HepG2 (cell line): ENCODE data around the gene TBC1D16. TPM values are rescaled to one million over a fixed set of nuclear protein-coding genes. Genes with fewer than 3 reads are reported as not detected.

Source experiments
- BCL6 ChIP-seq: IDR thresholded peaks from 2 replicates; pipeline ENCODE4 v1.6.1; 2016; ENCODE audit warnings: missing genetic modification reagents, missing compliant biosample characterization
- MBD4 ChIP-seq: IDR thresholded peaks from 2 replicates; pipeline ENCODE4 v1.6.1; 2012; ENCODE audit warnings: low read length, inconsistent platforms, borderline replicate concordance
- NCOA1 ChIP-seq: sonication (generic); formaldehyde crosslinking; IDR thresholded peaks from 2 replicates; pipeline ENCODE4 v1.9.0; 2021; ENCODE audit warnings: missing genetic modification reagents
- PATZ1 ChIP-seq: sonication (generic); formaldehyde crosslinking; IDR thresholded peaks from 2 replicates; pipeline ENCODE4 v1.4.0; 2020; ENCODE audit warnings: missing genetic modification reagents
- PCBP1 ChIP-seq: fragments of 200-400 bp; formaldehyde crosslinking; IDR thresholded peaks from 2 replicates; pipeline ENCODE4 v1.6.1; 2017; ENCODE audit warnings: mild to moderate bottlenecking, low read depth, low read length, borderline replicate concordance
- TRAFD1 ChIP-seq: sonication (generic); formaldehyde crosslinking; IDR thresholded peaks from 2 replicates; pipeline ENCODE4 v1.5.1; 2020; ENCODE audit warnings: missing genetic modification reagents, mild to moderate bottlenecking, borderline replicate concordance
- UBTF ChIP-seq: sonication (generic); formaldehyde crosslinking; IDR thresholded peaks from 2 replicates; pipeline ENCODE4 v1.4.0; 2020; ENCODE audit warnings: mild to moderate bottlenecking, missing genetic modification reagents
- ZC3H13 ChIP-seq: sonication (generic); formaldehyde crosslinking; IDR thresholded peaks from 2 replicates; pipeline ENCODE4 v1.8.1; 2023; ENCODE audit warnings: mild to moderate bottlenecking, missing genetic modification reagents, moderate library complexity
- ZNF225 ChIP-seq: sonication (generic); formaldehyde crosslinking; IDR thresholded peaks from 2 replicates; pipeline ENCODE4 v1.4.0; 2020; ENCODE audit warnings: mild to moderate bottlenecking, missing genetic modification reagents
- ZNF543 ChIP-seq: sonication (generic); formaldehyde crosslinking; IDR thresholded peaks from 2 replicates; pipeline ENCODE4 v1.4.0; 2020; ENCODE audit warnings: mild to moderate bottlenecking, missing genetic modification reagents
- ZNF75D ChIP-seq: sonication (generic); formaldehyde crosslinking; IDR thresholded peaks from 2 replicates; pipeline ENCODE4 v1.8.1; 2023; ENCODE audit warnings: missing genetic modification reagents, mild to moderate bottlenecking, borderline replicate concordance
- ZNF816 ChIP-seq: sonication (generic); formaldehyde crosslinking; IDR thresholded peaks from 2 replicates; pipeline ENCODE4 v1.8.0; 2022; ENCODE audit warnings: missing genetic modification reagents, mild to moderate bottlenecking, borderline replicate concordance
- polyA plus RNA-seq, 8 experiments: library from polyadenylated mRNA; depleted of rRNA in 3 of 8; stranded (reverse) in 7 of 8; unstranded in 1 of 8; fragments of >200 nt; fragmentation: Illumina TruSeq in 4 of 8; extraction: Trizol in 4 of 8; gene quantifications; 2 replicates each; pipeline versions ENCODE4 v1.2.1 to v1.2.3, GENCODE V29; 2011 to 2016; ENCODE audit warnings: low read depth in 4 of 8, missing spikeins in 1 of 8, mixed read lengths in 1 of 8; ENCODE audit not compliant: insufficient read depth in 1 of 8
- total RNA-seq, 5 experiments: library from RNA; depleted of rRNA; stranded (reverse); fragments of >200 nt; fragmentation: Illumina TruSeq; extraction: Trizol; gene quantifications; 2 replicates each; pipeline ENCODE4 v1.2.3, GENCODE V29; 2016; ENCODE audit warnings: low read depth in 1 of 5
- TF ChIP-seq, protein P1 (sequence below): sonication (generic); formaldehyde crosslinking; IDR thresholded peaks from 2 replicates; pipeline ENCODE4 v1.4.0; 2020; ENCODE audit warnings: missing genetic modification reagents, mild to moderate bottlenecking, borderline replicate concordance
- TF ChIP-seq, protein P2 (sequence below): sonication (generic); formaldehyde crosslinking; IDR thresholded peaks from 2 replicates; pipeline ENCODE4 v1.9.0; 2021; ENCODE audit warnings: missing genetic modification reagents, borderline replicate concordance
- TF ChIP-seq, protein P3 (sequence below): sonication (generic); formaldehyde crosslinking; IDR thresholded peaks from 2 replicates; pipeline ENCODE4 v1.5.0; 2020; ENCODE audit warnings: missing genetic modification reagents

The TBC1D16 gene
- total and polyA plus RNA-seq, 2 of the 13 experiments (the other 11 are each of a cell fraction or from before 2014, with no cell fraction given): 14.9 to 24.9 TPM

DNA sequence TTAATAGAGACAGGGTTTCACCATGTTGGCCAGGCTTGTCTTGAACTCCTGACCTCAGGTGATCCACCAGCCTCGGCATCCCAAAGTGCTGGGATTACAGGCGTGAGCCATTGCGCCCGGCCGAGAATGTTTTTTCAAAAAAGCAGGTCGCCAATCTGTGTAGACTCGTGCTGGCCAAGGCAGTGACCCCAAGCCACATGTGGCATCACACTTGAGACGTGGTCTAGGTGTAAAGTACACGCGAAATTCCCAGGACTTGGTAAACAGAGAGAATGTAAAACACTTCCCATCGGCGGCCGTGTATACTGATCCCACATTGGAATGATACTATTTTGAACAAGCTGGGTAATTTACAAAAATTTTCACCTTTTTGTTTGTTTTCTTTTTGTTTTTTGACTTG lies 41.1 kb downstream of the TBC1D16 start (continued):
- TF ChIP-seq, protein P1, sequence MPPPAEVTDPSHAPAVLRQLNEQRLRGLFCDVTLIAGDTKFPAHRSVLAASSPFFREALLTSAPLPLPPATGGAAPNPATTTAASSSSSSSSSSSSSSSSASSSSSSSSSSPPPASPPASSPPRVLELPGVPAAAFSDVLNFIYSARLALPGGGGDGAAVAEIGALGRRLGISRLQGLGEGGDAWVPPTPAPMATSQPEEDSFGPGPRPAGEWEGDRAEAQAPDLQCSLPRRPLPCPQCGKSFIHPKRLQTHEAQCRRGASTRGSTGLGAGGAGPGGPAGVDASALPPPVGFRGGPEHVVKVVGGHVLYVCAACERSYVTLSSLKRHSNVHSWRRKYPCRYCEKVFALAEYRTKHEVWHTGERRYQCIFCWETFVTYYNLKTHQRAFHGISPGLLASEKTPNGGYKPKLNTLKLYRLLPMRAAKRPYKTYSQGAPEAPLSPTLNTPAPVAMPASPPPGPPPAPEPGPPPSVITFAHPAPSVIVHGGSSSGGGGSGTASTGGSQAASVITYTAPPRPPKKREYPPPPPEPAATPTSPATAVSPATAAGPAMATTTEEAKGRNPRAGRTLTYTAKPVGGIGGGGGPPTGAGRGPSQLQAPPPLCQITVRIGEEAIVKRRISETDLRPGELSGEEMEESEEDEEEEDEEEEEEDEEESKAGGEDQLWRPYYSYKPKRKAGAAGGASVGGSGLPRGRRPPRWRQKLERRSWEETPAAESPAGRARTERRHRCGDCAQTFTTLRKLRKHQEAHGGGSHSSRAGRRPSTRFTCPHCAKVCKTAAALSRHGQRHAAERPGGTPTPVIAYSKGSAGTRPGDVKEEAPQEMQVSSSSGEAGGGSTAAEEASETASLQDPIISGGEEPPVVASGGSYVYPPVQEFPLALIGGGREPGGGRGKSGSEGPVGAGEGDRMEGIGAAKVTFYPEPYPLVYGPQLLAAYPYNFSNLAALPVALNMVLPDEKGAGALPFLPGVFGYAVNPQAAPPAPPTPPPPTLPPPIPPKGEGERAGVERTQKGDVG (CRISPR knock-in tag): 0 out of 2 replicates have a peak, but pooled peaks have one; percentile 42
- TF ChIP-seq, protein P2, sequence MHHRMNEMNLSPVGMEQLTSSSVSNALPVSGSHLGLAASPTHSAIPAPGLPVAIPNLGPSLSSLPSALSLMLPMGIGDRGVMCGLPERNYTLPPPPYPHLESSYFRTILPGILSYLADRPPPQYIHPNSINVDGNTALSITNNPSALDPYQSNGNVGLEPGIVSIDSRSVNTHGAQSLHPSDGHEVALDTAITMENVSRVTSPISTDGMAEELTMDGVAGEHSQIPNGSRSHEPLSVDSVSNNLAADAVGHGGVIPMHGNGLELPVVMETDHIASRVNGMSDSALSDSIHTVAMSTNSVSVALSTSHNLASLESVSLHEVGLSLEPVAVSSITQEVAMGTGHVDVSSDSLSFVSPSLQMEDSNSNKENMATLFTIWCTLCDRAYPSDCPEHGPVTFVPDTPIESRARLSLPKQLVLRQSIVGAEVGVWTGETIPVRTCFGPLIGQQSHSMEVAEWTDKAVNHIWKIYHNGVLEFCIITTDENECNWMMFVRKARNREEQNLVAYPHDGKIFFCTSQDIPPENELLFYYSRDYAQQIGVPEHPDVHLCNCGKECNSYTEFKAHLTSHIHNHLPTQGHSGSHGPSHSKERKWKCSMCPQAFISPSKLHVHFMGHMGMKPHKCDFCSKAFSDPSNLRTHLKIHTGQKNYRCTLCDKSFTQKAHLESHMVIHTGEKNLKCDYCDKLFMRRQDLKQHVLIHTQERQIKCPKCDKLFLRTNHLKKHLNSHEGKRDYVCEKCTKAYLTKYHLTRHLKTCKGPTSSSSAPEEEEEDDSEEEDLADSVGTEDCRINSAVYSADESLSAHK (CRISPR knock-in tag): no peak
- no peak for TF ChIP-seq MBD4
- no peak for TF ChIP-seq NCOA1
- TF ChIP-seq, protein P3, sequence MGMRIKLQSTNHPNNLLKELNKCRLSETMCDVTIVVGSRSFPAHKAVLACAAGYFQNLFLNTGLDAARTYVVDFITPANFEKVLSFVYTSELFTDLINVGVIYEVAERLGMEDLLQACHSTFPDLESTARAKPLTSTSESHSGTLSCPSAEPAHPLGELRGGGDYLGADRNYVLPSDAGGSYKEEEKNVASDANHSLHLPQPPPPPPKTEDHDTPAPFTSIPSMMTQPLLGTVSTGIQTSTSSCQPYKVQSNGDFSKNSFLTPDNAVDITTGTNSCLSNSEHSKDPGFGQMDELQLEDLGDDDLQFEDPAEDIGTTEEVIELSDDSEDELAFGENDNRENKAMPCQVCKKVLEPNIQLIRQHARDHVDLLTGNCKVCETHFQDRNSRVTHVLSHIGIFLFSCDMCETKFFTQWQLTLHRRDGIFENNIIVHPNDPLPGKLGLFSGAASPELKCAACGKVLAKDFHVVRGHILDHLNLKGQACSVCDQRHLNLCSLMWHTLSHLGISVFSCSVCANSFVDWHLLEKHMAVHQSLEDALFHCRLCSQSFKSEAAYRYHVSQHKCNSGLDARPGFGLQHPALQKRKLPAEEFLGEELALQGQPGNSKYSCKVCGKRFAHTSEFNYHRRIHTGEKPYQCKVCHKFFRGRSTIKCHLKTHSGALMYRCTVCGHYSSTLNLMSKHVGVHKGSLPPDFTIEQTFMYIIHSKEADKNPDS (CRISPR knock-in tag): no peak
- no peak for TF ChIP-seq UBTF (CRISPR knock-in tag)
- TF ChIP-seq TRAFD1 (CRISPR knock-in tag): no peak; the same call in 1 of the 2 replicates
- no peak for TF ChIP-seq ZNF543 (CRISPR knock-in tag)
- TF ChIP-seq ZNF75D (CRISPR knock-in tag): no peak
- no peak for TF ChIP-seq PCBP1
- TF ChIP-seq PATZ1 (CRISPR knock-in tag): 0 out of 2 replicates have a peak, but pooled peaks have one; percentile 9
- no peak for TF ChIP-seq ZNF816
- TF ChIP-seq ZNF225: no peak
- TF ChIP-seq ZC3H13 (CRISPR knock-in tag): no peak
- 0 out of 2 replicates have a peak, but pooled peaks have one; percentile 33 for TF ChIP-seq BCL6 (CRISPR knock-in tag)
